PFSK-1 (cell line): Measurements from ENCODE around the gene KHDC4. TPM values are rescaled to one million over a fixed set of nuclear protein-coding genes. Genes with fewer than 3 reads are reported as not detected.

Source experiments
- FOXP2 ChIP-seq: optimal IDR thresholded peaks from 2 replicates; pipeline ENCODE3; 2011; ENCODE audit warnings: borderline replicate concordance, control low read depth, inconsistent platforms; ENCODE audit not compliant: insufficient read depth; ENCODE audit errors: extremely low read length, extremely low read depth
- POLR2AphosphoS5 ChIP-seq: IDR thresholded peaks from 2 replicates; pipeline ENCODE4 v1.6.1; 2012; ENCODE audit warnings: low read depth, mild to moderate bottlenecking, control low read depth, low read length, moderate library complexity
- SIN3A ChIP-seq: IDR thresholded peaks from 2 replicates; pipeline ENCODE4 v1.6.1; 2012; ENCODE audit warnings: mild to moderate bottlenecking, low read length, moderate library complexity, borderline replicate concordance; ENCODE audit not compliant: insufficient read depth
- TAF1 ChIP-seq: IDR thresholded peaks from 2 replicates; pipeline ENCODE4 v1.6.1; 2012; ENCODE audit warnings: low read length, control low read depth, borderline replicate concordance; ENCODE audit not compliant: insufficient read depth
- polyA plus RNA-seq: library from polyadenylated mRNA; unstranded; fragments of >200 nt; gene quantifications from one replicate; pipeline ENCODE4 v1.2.1, GENCODE V29; 2012; ENCODE audit warnings: low read depth, missing spikeins; ENCODE audit not compliant: insufficient read length
- TF ChIP-seq, protein P1 (sequence below), 2 experiments: IDR thresholded peaks; 2 replicates each; pipeline versions ENCODE4 v1.6.1 to v1.8.0; 2011 to 2012; ENCODE audit warnings: low read depth in 2 of 2, low read length in 2 of 2, control low read depth in 1 of 2, inconsistent platforms in 1 of 2, mild to moderate bottlenecking in 1 of 2, moderate library complexity in 1 of 2; ENCODE audit not compliant: insufficient read depth in 1 of 2

The KHDC4 gene
- polyA plus RNA-seq = 21.8 TPM

DNA sequence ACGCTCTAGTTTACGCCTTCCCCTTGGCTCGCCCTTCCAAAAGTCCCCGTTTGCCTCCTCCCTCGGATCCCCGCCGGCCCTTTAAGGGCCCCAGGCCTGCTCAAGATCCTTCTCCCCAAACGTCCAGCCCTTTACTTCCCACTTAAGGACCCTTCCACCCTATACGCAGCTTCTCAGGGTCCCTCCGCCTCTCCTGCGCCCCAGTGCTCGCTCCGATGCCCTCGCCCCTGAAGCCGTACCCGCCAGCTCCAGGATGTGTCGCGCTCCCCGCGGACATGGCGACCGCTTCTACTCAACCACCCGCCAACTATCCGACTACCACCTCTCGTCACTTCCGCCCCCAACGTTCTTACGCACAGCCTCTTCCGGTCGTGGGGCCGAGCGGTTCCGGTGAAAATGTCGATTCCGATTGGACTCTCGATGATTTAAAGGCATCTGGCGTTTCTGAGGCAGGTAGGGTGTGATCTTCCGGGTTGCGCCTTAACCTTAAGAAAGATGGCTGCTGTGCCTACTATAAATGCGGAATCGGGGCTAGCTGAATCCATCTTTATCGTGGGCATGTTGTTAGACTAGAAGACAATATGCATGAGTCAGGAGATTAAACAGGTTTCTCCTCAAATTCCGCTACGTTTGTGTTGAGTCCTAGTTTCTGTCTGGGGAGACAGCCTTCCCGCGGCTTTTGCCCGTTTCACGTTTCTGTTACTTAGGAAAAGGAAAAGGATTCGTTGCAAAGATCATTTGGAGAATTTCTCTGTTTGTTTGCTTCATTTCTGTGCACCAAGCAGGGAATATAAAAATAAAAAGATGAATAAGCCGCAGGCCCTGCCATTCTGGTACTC, at the start of gene KHDC4:
Gene KHDC4, minus strand, starts transcription at position 317 of the 839 bp plus-strand sequence. Its CDS starts 40 bp downstream, at position 277.
- TF ChIP-seq, protein P1, sequence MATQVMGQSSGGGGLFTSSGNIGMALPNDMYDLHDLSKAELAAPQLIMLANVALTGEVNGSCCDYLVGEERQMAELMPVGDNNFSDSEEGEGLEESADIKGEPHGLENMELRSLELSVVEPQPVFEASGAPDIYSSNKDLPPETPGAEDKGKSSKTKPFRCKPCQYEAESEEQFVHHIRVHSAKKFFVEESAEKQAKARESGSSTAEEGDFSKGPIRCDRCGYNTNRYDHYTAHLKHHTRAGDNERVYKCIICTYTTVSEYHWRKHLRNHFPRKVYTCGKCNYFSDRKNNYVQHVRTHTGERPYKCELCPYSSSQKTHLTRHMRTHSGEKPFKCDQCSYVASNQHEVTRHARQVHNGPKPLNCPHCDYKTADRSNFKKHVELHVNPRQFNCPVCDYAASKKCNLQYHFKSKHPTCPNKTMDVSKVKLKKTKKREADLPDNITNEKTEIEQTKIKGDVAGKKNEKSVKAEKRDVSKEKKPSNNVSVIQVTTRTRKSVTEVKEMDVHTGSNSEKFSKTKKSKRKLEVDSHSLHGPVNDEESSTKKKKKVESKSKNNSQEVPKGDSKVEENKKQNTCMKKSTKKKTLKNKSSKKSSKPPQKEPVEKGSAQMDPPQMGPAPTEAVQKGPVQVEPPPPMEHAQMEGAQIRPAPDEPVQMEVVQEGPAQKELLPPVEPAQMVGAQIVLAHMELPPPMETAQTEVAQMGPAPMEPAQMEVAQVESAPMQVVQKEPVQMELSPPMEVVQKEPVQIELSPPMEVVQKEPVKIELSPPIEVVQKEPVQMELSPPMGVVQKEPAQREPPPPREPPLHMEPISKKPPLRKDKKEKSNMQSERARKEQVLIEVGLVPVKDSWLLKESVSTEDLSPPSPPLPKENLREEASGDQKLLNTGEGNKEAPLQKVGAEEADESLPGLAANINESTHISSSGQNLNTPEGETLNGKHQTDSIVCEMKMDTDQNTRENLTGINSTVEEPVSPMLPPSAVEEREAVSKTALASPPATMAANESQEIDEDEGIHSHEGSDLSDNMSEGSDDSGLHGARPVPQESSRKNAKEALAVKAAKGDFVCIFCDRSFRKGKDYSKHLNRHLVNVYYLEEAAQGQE (IDR thresholded peaks at IDR 0.05; ENCODE audit: insufficient read depth in 1 of 2, low read depth in 2 of 2, low read length in 2 of 2) = peak; percentile 1 to 24; a peak in 1 of 4 replicates
- peak; percentile 89 for TF ChIP-seq TAF1
- TF ChIP-seq SIN3A = 0 out of 2 replicates have a peak, but pooled peaks have one; percentile 47
- TF ChIP-seq FOXP2 = no peak
- TF ChIP-seq POLR2AphosphoS5 = peak; percentile 95

DNA sequence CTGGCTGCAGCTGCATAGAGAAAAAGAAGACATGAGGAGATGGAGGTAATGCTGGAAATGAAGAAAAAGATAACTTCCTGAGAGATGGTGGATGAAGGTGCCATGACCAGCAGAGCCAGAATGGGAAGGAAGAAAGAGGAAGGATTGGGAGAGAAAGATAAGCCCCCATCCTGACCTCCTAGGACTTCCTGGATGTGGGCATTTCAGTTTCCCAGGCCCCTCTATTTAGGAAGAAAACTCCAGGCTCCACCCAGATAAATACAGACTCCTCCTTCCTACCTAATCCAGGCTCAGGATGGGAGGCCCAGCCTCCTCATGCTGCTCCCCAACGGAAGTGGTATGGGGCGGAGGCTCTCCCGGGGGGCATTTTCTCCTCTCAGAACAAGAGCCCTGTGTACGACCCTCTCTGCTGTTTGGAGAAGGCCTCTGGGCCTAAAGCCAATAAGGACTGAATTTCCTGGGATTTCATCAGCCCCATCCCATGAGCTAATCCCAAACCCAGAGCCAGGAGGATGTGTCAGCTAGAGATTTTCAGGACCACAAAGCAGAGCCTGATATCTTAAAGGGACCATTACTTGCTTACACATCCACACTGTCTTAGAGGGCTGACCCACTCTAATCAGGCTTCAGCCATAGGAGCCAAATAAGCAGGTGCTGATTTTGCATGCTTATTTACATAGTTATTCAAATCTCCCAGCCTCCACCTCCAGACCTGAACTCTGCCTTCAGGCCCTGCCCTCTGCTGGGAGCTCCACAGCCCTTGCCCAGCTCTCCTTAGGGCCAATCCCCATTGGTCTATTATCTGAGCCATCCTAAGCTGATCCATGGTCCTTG, 49.2 kb upstream of the KHDC4 start:
- no peak for TF ChIP-seq SIN3A
- TF ChIP-seq FOXP2 = no peak
- TF ChIP-seq POLR2AphosphoS5 = no peak
- TF ChIP-seq, protein P1 (IDR thresholded peaks at IDR 0.05; ENCODE audit: insufficient read depth in 1 of 2, low read depth in 2 of 2, low read length in 2 of 2) = no peak
- no peak for TF ChIP-seq TAF1

DNA sequence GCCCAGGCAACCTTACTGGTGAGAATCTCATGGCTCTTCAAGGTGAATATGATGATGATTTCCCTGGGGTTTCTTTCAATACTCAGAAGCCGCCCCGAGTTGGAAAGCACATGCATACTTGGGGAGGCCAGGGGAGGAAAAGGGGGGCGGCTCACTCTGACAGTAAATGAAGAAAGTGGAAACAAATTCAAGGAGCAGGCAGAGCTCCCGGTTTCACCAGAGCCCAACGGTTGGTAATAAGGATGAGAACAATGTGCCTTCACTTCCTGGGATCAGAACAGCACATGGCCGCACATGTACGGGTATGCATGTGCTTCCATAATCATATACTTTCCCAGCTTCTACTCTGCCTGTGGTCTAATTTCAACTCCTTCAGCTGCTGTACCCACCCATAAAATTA, 47.9 kb upstream of the KHDC4 start:
- TF ChIP-seq TAF1 (no peak), FOXP2 (no peak), POLR2AphosphoS5 (no peak), SIN3A (no peak)
- TF ChIP-seq, protein P1 (IDR thresholded peaks at IDR 0.05; ENCODE audit: insufficient read depth in 1 of 2, low read depth in 2 of 2, low read length in 2 of 2) = no peak

DNA sequence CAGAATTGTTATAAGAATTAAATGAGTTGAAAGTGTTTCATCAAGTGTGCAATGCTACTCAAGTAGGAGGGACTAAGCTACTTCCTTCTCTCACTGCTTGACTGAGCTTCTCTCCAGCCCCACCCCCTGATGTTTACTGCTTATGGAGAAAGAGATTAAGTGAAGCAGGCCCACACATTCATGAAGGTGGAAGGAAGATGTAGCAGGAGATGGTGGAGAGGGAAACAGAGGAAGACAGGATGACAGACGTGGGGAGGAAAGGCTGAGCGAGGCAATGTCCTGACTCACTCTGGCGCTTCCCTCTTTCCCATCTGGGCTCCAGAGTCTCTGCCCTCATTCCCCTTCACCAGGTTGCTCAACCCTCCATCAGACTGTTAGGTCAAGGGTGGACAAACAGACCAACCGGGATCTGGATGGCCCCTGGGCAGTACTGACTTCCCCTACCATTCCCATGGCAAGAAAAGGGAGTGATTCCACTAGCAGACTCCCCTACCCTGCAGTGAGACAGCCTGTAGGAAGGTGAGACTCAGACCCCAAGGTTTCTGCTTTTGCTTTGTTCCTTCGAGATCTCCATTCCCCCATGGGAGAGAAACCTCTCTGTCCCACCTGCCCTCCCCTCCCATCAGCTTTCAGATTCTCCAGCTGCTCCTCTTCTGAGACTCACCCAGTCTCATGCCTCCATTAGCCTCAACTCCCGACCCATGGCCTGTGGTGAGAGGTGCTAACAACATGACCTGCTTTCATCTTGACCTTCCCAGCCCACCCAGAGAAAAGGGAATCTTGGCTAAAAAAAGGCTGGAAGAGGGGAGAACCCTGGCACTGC, 47.3 kb upstream of the KHDC4 start:
- TF ChIP-seq SIN3A (no peak), TAF1 (no peak), FOXP2 (no peak), POLR2AphosphoS5 (no peak)
- TF ChIP-seq, protein P1 (IDR thresholded peaks at IDR 0.05; ENCODE audit: insufficient read depth in 1 of 2, low read depth in 2 of 2, low read length in 2 of 2) = no peak
